A549 treated with CpdA at 1 μM for 4 hours (cell line): Measurements from ENCODE around the gene CXorf51B. TPM values are rescaled to one million over a fixed set of nuclear protein-coding genes. Genes with fewer than 3 reads are reported as not detected.

Experiments
- total RNA-seq: library from RNA; stranded (reverse); fragments of 200-300 nt; extraction: Qiagen RNA extraction; gene quantifications from 5 replicates; pipeline ENCODE4 v1.2.3, GENCODE V29; 2022; ENCODE audit warnings: low read depth

The CXorf51B gene
- total RNA-seq = not detected in 5 replicates

DNA sequence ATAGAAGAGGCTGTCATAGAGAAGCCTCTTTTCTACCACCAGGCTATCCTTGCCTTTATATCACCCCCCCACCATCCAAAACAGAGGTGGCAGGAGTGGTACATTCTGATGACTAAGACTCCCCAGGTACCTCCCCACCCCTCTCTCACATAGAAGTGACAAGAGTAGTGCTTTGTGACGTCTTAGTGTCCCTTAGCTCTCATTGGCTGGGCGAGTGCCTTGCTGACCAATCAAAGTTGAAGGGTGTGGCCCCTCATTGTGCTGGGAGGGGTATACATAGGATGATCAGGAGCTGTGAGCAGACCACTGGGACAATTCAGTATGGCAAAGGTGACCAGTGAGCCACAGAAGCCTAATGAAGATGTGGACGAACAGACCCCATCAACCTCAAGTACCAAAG is at the start of gene CXorf51B:
TSS of gene CXorf51B (plus strand) at position 301 of the 400 bp plus-strand sequence. CDS start at position 322, 21 bp downstream.

DNA sequence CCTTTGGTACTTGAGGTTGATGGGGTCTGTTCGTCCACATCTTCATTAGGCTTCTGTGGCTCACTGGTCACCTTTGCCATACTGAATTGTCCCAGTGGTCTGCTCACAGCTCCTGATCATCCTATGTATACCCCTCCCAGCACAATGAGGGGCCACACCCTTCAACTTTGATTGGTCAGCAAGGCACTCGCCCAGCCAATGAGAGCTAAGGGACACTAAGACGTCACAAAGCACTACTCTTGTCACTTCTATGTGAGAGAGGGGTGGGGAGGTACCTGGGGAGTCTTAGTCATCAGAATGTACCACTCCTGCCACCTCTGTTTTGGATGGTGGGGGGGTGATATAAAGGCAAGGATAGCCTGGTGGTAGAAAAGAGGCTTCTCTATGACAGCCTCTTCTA is 5.1 kb downstream of the CXorf51B start, which contains the start of gene CXorf51A:
TSS of gene CXorf51A (minus strand) at position 101 of the 400 bp plus-strand sequence. CDS start at position 80, 21 bp downstream.

Other genes with a start within 250 kb of the CXorf51B start
- not detected in 5 replicates for gene CXorf51A, start 5.0 kb downstream of the CXorf51B start, total RNA-seq